GM18858 (cell line): ENCODE results near the gene MYBPC3.
"Not testable (repeated sequence)": the region's sequence is repeated elsewhere in the genome, so short reads cannot be mapped to it uniquely, and the experiment has no call there.

Experiments used
- ATAC-seq: cut with Tn5 transposase; IDR thresholded peaks from one replicate; pipeline ENCODE4 v1.9.1; 2021; ENCODE audit not compliant: unreplicated experiment

MYBPC3 gene

GRCh38 chr11:47338396-47339241, 13.9 kb downstream of the MYBPC3 start:
- ATAC-seq = no peak

GRCh38 chr11:47337229-47337924, 15.1 kb downstream of the MYBPC3 start:
- ATAC-seq = no peak

- no peak for ATAC-seq
Observed at GRCh38 chr11:47336595-47336994, 15.9 kb downstream of the MYBPC3 start.

GRCh38 chr11:47335733-47336132, 16.8 kb downstream of the MYBPC3 start:
- no peak for ATAC-seq

GRCh38 chr11:47334699-47335411, 17.6 kb downstream of the MYBPC3 start:
- ATAC-seq = not testable (repeated sequence)

GRCh38 chr11:47333886-47334443, 18.5 kb downstream of the MYBPC3 start:
- no peak for ATAC-seq

GRCh38 chr11:47333526-47333845, 19.0 kb downstream of the MYBPC3 start:
- no peak for ATAC-seq

GRCh38 chr11:47332791-47333525, 19.5 kb downstream of the MYBPC3 start:
- ATAC-seq = no peak

- ATAC-seq = no peak
Observed at GRCh38 chr11:47332303-47332711, 20.2 kb downstream of the MYBPC3 start.

- no peak for ATAC-seq
Observed at GRCh38 chr11:47331454-47332302, 20.8 kb downstream of the MYBPC3 start.

- ATAC-seq = no peak
Observed at GRCh38 chr11:47329987-47330931, 22.2 kb downstream of the MYBPC3 start.

- no peak for ATAC-seq
Observed at GRCh38 chr11:47329431-47329986, 23.0 kb downstream of the MYBPC3 start.

- ATAC-seq = no peak
Observed at GRCh38 chr11:47328449-47329390, 23.8 kb downstream of the MYBPC3 start.

- ATAC-seq = no peak
Observed at GRCh38 chr11:47327949-47328348, 24.6 kb downstream of the MYBPC3 start.

- ATAC-seq = no peak
Observed at GRCh38 chr11:47327025-47327424, 25.5 kb downstream of the MYBPC3 start.

- ATAC-seq = no peak
Observed at GRCh38 chr11:47326198-47326597, 26.3 kb downstream of the MYBPC3 start.

GRCh38 chr11:47325271-47326041, 27.0 kb downstream of the MYBPC3 start:
- ATAC-seq = no peak
